Measurements from ENCODE around the gene PLCB1.

DNA sequence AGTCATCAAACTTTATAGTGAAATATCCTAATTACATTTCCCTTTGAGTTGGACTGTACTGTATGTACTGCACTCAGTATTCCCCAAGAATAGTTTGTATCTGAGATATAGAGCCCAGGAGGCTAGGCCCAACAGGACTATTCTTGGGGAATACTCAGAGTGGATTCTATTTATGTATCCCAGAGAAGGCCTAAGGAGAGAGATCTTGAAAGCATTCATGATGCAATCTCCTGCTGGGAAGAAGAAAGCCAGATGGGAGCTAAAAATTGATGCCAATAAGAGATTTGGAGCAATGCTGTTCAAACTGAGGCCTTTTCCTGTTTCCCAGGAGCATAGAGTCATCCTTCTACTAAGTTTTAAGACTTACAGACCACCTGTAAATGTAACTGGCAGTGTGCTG lies 484.7 kb downstream of the PLCB1 start:
- no peak for TF ChIP-seq POLR2AphosphoS5 (IDR thresholded peaks at IDR 0.05; ENCODE audit: borderline replicate concordance, low read depth, low read length)
- TF ChIP-seq EZH2 (IDR thresholded peaks at IDR 0.05): no peak

Data from SK-N-MC (cell line).